Heart left ventricle (tissue), 13 donors: ENCODE results near the gene PEX10.

ENCODE experiments used
- CTCF ChIP-seq, 12 donors: fragments of 200-600 bp; sonication (generic) in 4 of 12; IDR thresholded peaks; one replicate each; pipeline versions ENCODE4 v1.5.0 to v1.8.0; 2018 to 2022; ENCODE audit warnings: antibody characterized with exemption in 12 of 12, mild to moderate bottlenecking in 5 of 12
- POLR2A ChIP-seq, 2 donors: fragments of 450-650 bp; IDR thresholded peaks; one replicate each; pipeline ENCODE4 v1.6.1; 2017; ENCODE audit warnings: antibody characterized with exemption in 2 of 2, mild to moderate bottlenecking in 2 of 2, moderate library complexity in 2 of 2
- donor health status: ischemic (EF 13 %, LVEDD 7.1; RV severe dilation, severe dysfunction).
- donor health status: DM: no; HTN: yes; CAD: no.
- donor health status: DM: no; HTN: no; CAD: no.
- donor health status: ischemic (EF 25% LVEDD 6.9; RV normal size, moderate dysfunction).
- donor health status: ischemic (EF 25% LVEDD 5.7; RV mildly dilated, moderate dysfunction).
- donor health status: ischemic (EF 35%, LVEDD 5.7; RV mildly dilated, moderate dysfunction).
- donor health status: nonischemic (EF 11% LVEDD 7.7; RV severe dilation, severe dysfunction).
- donor health status: DM: yes; HTN: yes; CAD: no.
- donor health status: PGD.
- donor health status: ischemic (EF 29% LVEDD 5.4; RV normal size, mild dysfunction).
- donor health status: nonischemic (EF 23%, LVEDD 6.1; RV moderate dilation, normal function).

- TF ChIP-seq POLR2A (IDR thresholded peaks at IDR 0.05) (no peak), CTCF (IDR thresholded peaks at IDR 0.05) (no peak)
Measured at GRCh38 chr1:2378956-2379732, 33.2 kb downstream of the PEX10 start.
